COR-L47 (cell line): Measurements from ENCODE around the gene SMG5.
"Not testable (repeated sequence)": the region's sequence is repeated elsewhere in the genome, so short reads cannot be mapped to it uniquely, and the experiment has no call there.

Source experiments
- DNase-seq: peaks from one replicate; lab custom pipeline; 2025; lab: John Stamatoyannopoulos, UW

The SMG5 gene

GRCh38 chr1:156282479-156283222 lies at the start of gene SMG5:
SMG5 (minus strand) TSS chr1:156282825; CDS start chr1:156282680, 145 bp downstream.
- peak; percentile 97 for DNase-seq

GRCh38 chr1:156323179-156323578 lies 40.6 kb upstream of the SMG5 start:
- not testable (repeated sequence) for DNase-seq

GRCh38 chr1:156320560-156320959 lies 37.9 kb upstream of the SMG5 start:
- no peak for DNase-seq

GRCh38 chr1:156319664-156320063 lies 37.0 kb upstream of the SMG5 start:
- no peak for DNase-seq

GRCh38 chr1:156316909-156317308 lies 34.3 kb upstream of the SMG5 start:
- DNase-seq = no peak

GRCh38 chr1:156310962-156311361 lies 28.3 kb upstream of the SMG5 start:
- DNase-seq = no peak

- no peak for DNase-seq
These were observed 25.5 kb upstream of the SMG5 start for GRCh38 chr1:156308078-156308477.

GRCh38 chr1:156305215-156305614 lies 22.6 kb upstream of the SMG5 start:
- DNase-seq = no peak

- no peak for DNase-seq
These were observed 20.6 kb upstream of the SMG5 start for GRCh38 chr1:156303241-156303640.

GRCh38 chr1:156298852-156299357 lies 16.3 kb upstream of the SMG5 start, which contains the start of gene VHLL:
VHLL (minus strand) TSS chr1:156299307; CDS start chr1:156299189, 118 bp downstream.
- DNase-seq = no peak

- DNase-seq = no peak
These were observed 12.8 kb upstream of the SMG5 start, which contains the start of gene GLMP for GRCh38 chr1:156295391-156295947. GLMP (minus strand) TSS chr1:156295679; CDS start chr1:156295645, 34 bp downstream.

- DNase-seq = no peak
These were observed 11.3 kb upstream of the SMG5 start for GRCh38 chr1:156293895-156294294.

- DNase-seq = no peak
These were observed 10.4 kb upstream of the SMG5 start for GRCh38 chr1:156293098-156293434.

GRCh38 chr1:156291226-156292061 lies 8.8 kb upstream of the SMG5 start:
- DNase-seq = no peak

GRCh38 chr1:156289857-156290256 lies 7.2 kb upstream of the SMG5 start:
- no peak for DNase-seq

- no peak for DNase-seq
These were observed 3.4 kb upstream of the SMG5 start for GRCh38 chr1:156286061-156286460.

GRCh38 chr1:156285437-156285836 lies 2.8 kb upstream of the SMG5 start:
- DNase-seq = no peak

- no peak for DNase-seq
These were observed 2.1 kb upstream of the SMG5 start for GRCh38 chr1:156284757-156285156.

GRCh38 chr1:156284112-156284511 lies 1.5 kb upstream of the SMG5 start, which contains the start of gene TMEM79:
TMEM79 (plus strand) TSS chr1:156284325; CDS start chr1:156285227, 902 bp downstream.
- DNase-seq = no peak

GRCh38 chr1:156283521-156283920 lies 896 bp upstream of the SMG5 start:
- DNase-seq = no peak

GRCh38 chr1:156281693-156282478 lies 739 bp downstream of the SMG5 start:
- DNase-seq = peak; percentile 21

GRCh38 chr1:156281281-156281680 lies 1.3 kb downstream of the SMG5 start:
- no peak for DNase-seq
